IPS-NIHi11 (cell line): ENCODE results near the gene ASB1.
A peak's percentile ranks its signal among the peaks of the same experiment; 100 is the strongest.
"Not testable (repeated sequence)": the region's sequence is repeated elsewhere in the genome, so short reads cannot be mapped to it uniquely, and the experiment has no call there.

Experiments used
- DNase-seq: peaks from one replicate; pipeline ENCODE4 v3.0.0; 2012; ENCODE audit warnings: mixed read lengths, low spot score

ASB1 gene

GRCh38 chr2:238423561-238424312 lies 3.0 kb upstream of the ASB1 start:
- DNase-seq = no peak

- no peak for DNase-seq
Measured at GRCh38 chr2:238424313-238424700, 2.4 kb upstream of the ASB1 start.

GRCh38 chr2:238425505-238425978 lies 1.2 kb upstream of the ASB1 start:
- no peak for DNase-seq

- peak; percentile 64 for DNase-seq
Measured at GRCh38 chr2:238425979-238426567, 654 bp upstream of the ASB1 start.

GRCh38 chr2:238427435-238428162 lies 872 bp downstream of the ASB1 start:
- DNase-seq = no peak

- DNase-seq = no peak
Measured at GRCh38 chr2:238428866-238429265, 2.1 kb downstream of the ASB1 start.

GRCh38 chr2:238430781-238431180 lies 4.1 kb downstream of the ASB1 start:
- DNase-seq = no peak

GRCh38 chr2:238431456-238431855 lies 4.7 kb downstream of the ASB1 start:
- DNase-seq = no peak

GRCh38 chr2:238433300-238433915 lies 6.7 kb downstream of the ASB1 start:
- no peak for DNase-seq

- no peak for DNase-seq
Measured at GRCh38 chr2:238433941-238434845, 7.5 kb downstream of the ASB1 start.

- no peak for DNase-seq
Measured at GRCh38 chr2:238434846-238435751, 8.4 kb downstream of the ASB1 start.

GRCh38 chr2:238435752-238436096 lies 9.0 kb downstream of the ASB1 start:
- DNase-seq = no peak

- no peak for DNase-seq
Measured at GRCh38 chr2:238438856-238439849, 12.4 kb downstream of the ASB1 start.

- no peak for DNase-seq
Measured at GRCh38 chr2:238439917-238440316, 13.2 kb downstream of the ASB1 start.

GRCh38 chr2:238440331-238440730 lies 13.6 kb downstream of the ASB1 start:
- DNase-seq = no peak

GRCh38 chr2:238440767-238441166 lies 14.0 kb downstream of the ASB1 start:
- no peak for DNase-seq

- no peak for DNase-seq
Measured at GRCh38 chr2:238441262-238442114, 14.8 kb downstream of the ASB1 start.

GRCh38 chr2:238442257-238442656 lies 15.5 kb downstream of the ASB1 start:
- DNase-seq = not testable (repeated sequence)
